Amniotic epithelial cell (primary cell): ENCODE results near the gene KIAA0513.

ENCODE experiments used
- DNase-seq: peaks from one replicate; pipeline ENCODE4 v3.0.0-alpha.2; 2010; ENCODE audit warnings: low read depth

Gene KIAA0513

DNA sequence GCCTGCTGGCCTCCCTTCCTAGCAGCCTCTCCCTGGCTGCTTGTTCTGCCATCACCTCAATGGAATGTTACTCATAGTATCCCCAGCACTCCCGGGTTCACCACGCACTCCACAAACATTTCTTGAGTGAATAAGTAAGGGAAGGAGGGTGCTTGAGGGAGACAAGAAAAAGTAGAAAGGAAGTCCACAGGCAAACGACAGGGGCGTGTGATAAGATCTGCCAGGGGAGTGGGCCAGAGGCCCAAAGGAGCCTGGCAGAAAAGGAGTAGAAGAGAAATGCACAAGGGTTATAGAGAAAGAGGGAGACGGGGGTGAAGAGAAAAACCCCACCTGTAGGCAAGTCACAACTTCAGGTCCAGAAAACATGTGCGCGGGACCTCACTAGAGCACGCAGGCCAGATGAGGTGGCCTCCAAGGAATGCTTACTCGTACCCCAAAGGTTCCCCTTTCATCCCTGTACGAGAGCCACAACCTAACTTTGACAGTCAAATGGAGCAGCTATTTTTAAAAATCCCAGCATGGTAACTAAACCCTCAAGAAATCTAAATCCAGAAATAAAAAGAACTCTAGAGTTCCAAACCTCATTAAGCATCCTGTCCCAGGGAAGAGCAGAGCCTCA, 22.9 kb upstream of the KIAA0513 start:
- peak; percentile 94 for DNase-seq

DNA sequence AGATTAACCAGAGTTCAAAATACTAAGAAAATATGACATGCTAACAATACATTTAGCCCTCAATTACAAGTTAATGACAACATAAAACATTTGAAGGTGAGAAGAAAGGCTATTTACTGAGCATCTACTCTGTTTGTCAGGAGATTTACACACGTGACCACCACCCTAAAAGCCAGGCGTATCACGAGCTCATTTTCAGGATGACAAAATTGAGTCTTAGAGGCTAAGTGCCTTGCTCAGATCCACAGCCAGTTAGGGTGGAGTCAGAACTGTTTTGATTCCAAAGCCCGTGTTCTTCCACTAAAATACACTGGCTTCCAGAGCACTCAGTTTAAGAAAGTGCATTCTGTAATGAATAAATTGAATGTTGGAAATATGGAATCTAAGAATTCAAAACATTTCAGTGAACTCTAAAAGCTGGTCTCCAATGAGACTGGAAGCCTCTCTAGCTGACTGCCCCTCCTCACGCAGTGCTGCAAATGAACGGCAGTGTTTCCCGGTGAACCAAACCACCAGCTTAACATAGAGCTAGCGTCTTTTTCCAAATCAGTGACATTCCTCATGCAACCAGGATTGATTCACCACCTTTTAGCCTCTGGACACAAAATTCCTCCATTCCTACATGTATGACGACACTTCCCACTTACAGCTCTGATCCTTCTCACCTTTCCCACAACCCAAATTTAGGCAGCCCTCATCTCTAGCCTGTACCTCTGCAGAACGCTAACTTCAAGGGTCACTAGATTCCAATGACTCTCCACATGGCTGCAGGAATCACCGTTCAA, 22.1 kb upstream of the KIAA0513 start:
- DNase-seq: peak; percentile 68

DNA sequence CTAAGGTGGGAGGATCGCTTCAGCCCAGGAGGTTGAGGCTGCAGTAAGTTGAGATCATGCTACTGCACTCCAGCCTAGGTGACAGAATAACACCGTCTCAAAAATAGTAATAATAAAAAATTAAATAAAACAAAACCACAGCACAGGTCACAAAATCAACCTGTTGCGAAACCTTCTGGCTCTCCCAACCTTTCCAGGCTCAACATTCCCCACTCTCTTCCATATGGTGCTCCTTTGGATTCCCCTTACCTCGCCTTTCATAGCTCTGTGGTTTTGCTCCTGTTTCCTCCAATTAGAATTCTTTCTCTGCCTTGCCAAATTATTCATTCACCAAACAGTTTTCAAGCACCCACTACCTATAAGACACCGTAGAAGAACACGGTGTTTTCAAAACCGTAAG, 21.0 kb upstream of the KIAA0513 start:
- peak; percentile 34 for DNase-seq

DNA sequence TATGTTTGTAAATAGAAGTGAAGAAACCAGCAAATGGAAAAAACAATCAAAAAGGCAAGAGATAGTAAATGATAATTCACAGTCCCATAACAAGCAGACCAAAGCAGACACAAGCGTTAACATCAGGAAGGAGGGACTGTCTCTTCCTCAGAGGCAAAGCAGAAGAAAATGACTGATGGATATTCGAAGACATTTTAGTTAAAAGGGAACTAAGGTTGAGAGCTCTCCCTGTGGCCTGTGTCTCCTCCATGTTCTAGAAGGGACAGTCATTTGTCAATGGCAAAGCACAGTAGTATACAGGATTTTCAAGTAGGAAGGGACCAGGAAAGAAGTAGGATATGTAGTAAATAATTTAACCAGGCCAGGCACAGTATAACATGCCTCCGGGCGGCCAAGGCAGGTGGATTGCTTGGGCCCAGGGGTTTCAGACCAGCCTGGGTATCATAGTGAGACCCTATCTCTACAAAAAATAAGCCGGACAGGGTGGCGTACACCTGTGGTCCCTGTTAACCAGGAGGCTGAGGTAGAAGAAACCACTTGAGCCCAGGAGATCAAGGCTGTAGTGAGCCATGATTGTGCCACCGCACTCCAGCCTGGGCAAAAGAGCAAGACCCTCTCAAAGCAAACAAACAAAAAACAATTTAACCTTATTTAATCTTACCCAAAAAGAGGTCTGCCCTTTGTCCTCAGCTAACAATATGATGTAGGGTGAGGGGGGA, 19.9 kb upstream of the KIAA0513 start:
- no peak for DNase-seq

DNA sequence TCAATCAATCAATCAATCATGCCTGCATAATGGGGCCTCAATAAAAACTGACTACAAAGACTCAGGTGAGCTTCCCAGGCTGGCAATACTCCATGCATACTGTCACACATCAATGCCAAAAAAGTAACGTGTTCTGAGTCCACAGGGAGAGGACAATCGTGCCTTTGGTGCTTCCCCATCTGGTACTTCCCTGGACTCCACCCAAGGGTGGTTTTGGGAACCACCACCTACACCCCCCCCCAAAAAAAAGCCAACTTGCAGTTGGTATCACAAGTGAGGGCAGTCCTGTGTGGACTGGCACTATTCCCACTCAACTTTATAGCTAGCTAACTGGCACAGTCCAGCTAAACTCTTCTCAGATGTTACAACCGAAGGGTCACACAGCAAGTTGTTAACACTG, 19.3 kb upstream of the KIAA0513 start:
- no peak for DNase-seq

DNA sequence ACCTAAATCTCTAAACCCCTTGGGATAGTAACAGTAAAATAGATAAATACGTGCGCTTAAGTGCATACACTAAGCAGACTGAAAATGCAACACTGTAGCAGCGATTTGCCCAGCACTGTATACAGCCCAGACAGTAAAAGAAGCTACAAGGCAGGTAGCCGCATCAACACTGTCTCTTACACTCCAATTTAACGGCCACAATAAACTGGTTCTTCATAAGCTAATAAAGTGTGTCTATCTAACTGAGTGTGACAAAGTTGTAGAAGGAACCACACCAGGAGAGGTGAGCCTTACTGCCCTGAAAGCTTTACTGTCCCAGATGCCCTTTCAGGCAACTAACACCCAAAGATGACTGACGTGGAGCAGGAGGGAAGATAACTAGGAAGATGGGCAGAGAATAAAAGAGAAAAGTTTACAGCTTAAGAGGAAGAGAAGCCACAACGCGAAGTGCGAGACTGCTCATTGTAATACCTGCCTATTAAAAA, 17.1 kb upstream of the KIAA0513 start:
- DNase-seq: no peak

DNA sequence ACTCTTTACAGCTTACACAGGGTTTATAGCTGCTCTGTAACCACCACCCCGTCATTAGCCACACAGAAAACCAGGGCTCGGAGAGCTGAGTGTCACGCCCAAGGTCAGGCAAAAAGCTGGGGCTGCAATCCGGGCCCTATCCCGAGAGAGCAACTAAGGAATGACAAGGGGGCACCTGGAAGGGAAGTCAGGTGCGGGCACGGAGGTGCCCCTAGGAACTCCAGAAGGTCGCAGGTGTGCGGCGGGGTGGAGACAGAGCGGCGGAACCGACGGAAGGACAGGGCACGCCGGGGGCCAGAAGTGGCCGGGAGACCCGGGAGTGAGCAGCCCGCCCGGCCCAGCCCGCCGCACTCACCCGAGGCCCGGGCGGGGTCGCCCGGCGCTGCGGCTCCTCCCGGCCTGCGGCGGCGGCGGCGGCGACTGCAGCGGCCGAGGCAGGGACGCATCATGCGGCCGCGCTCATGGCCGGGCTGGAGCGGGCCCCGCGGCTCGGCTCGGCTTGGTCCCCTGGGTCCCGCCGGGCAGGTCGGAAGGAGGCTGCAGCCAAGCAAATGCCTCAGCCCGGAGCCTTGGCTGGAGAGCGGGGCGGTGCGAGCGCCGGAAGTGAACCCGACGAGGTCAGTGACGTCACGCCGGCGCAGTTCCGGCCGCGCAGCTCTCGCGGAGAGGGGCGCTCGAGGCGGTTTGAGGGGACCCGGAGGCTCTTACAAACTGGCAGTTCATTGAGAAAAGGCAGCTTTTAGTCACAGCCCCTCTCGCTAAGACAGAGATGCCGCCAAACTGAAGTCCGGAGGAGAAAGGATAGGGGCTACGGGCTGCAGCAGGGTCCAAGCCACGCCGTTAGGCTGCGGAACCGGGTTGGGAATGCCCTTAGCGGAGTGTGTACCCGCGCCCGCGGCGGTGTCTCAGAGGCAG, 16.4 kb upstream of the KIAA0513 start, which contains the start of gene ZDHHC7:
ZDHHC7 (minus strand) TSS at position 605 of the 915 bp plus-strand sequence. CDS start 20,917 bp downstream, outside the sequence.
- DNase-seq: peak; percentile 75

DNA sequence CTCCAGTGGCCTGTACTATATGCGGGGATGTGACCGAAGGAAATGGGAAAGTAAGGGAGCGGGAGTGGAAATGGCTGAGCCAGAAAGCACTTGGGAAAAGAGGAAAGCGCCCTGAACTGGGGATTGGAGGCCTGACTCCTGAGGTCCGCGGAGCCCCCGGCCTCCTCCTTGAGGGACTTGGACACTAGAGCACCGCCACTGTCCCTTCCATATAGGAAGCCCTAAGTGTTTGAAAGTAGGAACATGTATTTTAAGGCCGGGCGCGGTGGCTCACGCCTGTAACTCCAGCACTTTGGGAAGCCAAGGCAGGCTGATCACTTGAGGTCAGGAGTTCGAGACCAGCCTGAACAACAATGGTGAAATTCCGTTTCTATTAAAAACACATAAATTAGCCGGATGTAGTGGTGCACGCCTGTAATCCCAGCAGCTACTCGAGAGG, 15.7 kb upstream of the KIAA0513 start:
- DNase-seq: no peak

DNA sequence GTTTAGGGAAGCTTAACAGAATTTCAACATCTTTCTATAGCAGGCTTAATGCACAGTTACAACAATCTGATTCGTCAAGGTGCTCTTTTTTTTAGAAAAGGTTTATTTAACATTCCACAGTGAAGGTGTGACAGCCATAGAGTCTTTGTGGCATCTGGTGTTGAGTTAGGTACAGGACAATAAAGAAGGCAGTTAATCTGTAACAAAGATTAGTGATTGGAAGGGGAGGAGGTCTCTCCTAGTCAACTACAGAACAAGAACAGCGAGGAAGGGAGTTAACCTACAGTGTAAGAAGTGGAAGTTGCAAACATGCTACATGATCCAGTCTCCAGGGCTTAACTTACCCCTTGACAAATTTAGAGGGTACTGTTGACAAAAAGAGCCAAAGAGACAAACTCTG, 13.3 kb upstream of the KIAA0513 start:
- DNase-seq: no peak

DNA sequence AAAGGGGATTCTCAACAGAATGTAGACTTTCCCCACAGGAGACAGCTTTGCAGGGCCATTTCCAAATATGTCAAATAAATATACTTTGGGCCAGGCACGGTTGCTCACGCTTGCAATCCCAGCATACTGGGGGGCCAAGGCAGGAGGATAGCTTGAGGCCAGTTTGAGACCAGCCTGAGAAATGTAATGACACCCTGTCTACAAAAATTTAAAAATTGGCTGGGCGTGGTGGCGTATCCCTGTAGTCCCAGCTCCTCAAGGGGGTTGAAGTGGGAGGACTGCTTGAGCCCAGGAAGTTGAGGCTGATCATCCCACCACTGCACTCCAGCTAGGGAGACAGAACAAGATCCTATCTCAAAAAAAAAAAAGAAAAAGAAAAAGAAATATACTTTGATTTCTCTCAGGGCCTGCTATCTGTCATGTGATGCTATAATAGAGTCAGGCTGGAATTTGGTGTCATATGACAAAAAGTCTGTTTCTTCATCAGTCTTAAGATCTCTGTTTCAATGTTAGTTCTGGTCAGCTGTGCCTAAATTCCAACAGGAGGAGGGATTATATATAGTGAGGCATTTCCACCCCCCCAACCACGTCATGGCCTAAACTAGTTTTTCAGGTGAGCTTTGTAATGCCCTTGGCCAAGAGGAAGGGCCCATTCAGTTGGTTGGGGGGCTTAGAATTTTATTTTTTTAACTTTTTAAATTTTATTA, 12.0 kb upstream of the KIAA0513 start:
- no peak for DNase-seq

DNA sequence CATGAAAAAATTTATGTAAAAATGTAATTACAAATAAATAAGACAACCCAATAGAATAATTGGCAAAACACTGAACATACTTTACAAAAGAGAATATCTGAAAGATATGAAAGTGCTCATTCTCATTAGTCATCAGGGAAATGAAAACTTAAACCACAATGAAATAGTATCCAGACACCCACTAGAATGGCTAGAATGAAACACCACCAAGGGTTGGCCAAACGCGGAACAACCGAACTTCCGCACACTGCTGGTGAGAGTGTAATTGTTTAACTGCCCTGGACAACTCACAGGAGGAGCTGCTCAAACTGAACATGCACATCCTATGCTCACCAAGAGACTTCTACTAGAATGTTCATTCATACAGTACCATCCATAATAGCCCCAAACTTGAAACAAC, 10.4 kb upstream of the KIAA0513 start:
- DNase-seq: no peak

DNA sequence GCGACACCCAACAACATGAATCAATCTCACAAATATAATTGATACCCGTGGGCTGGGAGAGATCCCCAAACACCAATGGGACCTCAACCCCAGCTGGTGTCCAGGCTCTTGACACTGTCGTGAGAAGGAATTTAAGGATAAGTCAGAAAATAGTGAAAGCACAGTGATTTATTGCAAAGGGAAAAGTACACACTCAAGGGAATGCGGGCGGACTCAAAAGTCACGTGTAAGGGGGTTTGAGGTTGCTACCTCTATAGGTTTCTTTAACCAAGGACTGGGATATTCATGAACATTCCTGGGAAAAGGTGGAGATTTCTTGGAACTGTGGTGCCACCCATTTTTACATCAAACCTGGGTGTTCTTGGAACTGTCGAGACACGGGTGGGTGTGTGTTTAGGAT, 10.0 kb upstream of the KIAA0513 start:
- DNase-seq: no peak

DNA sequence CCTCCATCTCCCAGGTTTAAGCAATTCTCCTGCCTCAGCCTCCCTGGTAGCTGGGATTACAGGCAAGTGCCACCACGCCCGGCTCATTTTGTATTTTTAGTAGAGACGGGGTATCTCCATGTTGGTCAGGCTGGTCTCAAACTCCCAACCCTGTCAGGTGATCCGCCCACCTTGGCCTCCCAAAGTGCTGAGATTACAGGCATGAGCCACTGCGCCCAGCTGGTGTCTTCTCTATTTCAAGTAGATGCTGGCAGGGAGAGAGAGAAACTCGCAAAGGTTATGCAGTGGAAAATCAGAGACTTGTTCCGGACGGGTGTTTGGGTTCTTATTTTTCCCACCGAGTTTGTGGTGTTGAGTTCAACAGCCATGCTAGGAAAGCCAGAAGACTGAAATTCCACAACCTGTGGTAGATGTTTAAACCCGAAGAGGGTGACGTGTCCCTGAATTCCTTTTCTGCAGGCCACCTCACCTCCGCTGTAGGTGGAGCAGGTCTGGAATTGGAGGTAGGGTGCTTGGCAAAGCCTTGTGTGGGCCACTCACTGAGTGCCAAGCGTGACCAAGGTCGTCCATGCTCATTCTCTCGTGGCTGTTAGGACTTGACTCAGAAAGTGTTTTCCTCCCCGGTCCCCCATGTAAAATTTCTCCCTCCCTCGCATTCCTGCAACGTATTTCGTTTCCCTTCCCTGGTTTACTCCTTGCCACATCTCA, 8.9 kb upstream of the KIAA0513 start:
- DNase-seq: no peak

DNA sequence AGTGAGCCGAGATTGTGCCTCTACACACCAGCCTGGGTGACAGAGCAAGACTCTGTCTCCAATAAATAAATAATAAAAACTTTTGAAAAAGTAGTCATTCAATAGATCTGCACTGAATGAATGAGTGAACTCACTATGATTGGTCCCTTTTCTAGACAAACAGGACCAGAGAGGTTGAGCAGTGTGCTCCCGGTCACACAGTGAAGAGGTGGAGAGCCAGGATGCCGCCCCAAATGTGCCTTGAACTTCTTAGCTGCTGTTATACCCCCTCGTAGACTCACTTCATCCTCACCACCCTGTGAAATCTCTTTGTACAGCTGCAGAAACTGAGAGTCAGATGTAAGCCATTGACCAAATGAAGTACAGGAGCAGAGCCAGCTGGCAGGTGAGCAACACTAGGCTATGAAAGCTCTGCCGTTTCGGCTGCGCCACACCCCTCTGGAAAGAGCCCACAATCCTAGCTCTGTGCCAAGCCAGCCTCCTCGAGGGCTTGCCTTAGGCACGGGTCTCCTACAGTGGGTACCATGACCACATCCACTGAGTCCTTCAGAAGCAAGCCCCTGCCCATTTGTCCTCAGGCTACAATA, 7.8 kb upstream of the KIAA0513 start:
- DNase-seq: no peak

DNA sequence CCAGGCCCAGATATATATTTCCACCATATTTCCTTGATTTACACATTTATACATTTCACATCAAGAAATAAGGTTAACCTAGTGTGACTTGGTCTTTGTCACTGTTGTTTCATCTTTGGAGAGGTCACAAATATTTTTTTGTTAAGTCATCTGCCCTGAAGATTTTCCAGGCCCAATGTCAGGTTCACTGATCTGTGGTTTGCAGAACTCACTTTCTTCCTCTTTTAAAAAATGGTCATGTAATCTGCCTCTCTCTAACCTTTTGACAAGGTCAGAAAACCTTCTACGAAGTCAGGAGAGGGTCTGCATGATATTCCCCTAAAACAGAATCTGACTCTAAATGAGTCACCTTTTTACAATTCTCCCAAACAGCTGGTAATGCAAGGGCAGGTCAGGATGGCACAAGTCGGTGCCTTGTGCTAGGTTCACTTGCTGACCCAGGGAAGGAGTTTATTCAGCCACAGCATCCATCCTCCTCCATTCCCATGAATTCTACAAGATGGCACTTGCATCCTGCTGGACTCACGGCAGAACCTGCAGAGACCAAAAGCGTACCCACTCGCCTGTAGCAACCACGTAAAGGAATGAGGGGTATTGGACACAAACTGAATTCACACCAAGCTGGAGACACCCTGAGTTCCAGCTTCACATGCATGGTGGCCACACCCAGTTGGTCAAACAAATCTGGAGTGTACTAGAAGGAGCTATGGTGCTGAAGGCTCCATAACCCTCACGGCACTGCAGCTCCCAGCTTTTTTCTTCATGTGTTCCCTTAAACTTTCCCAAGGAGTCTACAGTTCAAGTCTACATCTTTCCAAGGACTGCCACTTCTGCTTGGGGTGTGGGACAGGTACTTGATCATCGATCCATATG, 1.6 kb upstream of the KIAA0513 start:
- DNase-seq: no peak

DNA sequence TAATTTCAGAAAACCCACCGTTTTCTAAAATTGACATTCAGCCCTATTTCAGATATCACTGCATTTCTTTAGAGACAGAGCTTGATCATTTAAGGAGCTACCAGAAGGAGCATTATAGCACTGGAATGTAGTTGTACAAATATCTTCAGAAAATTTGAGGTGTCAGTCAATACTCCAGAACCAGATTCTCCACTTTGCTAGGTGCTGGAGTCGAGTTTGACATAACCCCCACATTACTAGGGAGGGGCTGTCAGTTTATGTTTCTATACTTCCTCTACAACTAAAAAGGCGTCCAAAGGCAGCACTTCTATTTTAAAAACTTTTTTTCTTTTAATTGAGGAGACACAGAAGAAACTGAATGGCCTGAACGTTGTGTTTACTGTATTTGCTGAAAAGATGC, 892 bp upstream of the KIAA0513 start:
- DNase-seq: no peak

DNA sequence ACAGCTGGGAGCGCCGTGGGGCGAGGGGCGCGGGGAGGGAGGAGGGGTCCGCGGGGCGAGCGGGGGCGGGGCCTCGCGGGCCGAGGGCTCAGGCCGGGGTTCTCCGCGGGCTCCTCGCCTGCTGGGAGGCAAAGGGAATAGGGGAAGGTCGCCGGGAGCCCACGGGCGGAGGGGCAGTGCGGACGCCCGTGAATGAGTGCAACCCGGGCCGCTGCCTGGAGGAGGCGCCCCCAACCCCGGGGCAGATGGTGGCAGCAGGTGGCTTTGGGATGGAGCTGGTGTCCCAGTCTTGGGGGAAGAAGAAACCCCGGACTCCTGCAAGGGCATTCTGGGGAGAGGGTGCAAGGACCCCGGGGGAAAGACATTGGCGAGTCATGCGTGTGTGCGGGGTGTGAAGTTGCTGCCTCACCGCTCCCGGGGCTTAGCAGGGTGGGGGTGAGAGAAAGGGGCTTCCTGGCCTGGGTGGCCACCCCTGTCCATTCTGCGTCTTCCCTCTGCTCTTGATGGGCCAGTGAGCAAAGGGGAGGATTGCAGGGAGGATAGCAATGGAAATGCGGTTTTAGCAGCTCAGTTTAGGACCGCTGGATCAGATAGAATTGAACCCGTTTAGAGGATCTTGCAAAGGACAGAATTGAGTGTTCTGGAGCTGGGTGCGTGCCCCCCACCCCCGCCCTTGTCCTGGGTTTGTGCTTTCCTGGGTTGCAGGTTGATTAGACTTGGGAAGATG, 526 bp downstream of the KIAA0513 start:
- no peak for DNase-seq

DNA sequence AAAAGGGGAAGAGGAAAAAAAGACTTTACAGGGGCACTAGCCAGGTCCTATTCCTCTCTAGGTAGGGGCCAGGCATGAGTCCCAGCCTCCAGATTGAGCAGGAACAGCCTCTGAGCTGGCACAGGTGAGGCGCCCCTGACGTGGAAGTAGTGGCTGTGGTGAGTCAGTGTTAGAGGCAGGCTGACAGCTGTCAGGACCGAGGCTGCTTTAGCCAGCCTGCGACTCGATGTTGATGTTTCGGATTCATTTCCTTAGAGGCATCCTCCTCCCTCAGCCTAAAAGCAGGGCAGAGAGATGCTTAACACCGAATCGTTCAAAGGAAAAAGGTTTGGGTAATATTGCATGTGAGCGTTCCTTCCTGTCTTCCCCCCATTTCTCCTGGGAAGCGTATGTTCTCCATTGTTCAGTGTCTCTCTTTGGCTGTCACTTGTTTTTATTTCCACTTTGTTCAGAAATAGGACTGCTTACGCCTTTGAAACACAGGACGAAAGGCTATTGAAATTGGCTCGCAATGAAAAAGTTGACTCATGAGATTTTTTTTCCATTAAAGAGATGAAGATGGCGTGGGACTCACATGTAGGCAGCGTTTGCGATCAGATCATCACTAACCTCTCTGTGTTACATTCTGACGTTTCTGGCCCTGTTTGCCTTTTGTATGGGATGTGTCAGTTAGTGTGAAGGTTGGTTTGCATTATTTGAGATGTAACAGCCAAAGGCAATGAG, 1.3 kb downstream of the KIAA0513 start:
- DNase-seq: no peak
